Coronary artery (tissue), 2 donors: Measurements from ENCODE around the gene PRSS33.

ENCODE experiments used
- DNase-seq: peaks from one replicate; pipeline ENCODE4 v3.0.0-alpha.2; 2017; ENCODE audit warnings: low spot score
- H3K27ac ChIP-seq, 2 donors: fragments of 200-600 bp; sonication (generic); one replicate each; pipeline ENCODE4 v1.5.1; 2016 to 2019
- H3K4me3 ChIP-seq: fragments of 200-600 bp; sonication (generic); 2 replicates; pipeline ENCODE4 v1.5.1; 2016; ENCODE audit warnings: mild to moderate bottlenecking, moderate library complexity
- CTCF ChIP-seq: fragments of 200-600 bp; sonication (generic); IDR thresholded peaks from one replicate; pipeline ENCODE4 v1.5.1; 2019; ENCODE audit warnings: antibody characterized with exemption

PRSS33 gene

DNA sequence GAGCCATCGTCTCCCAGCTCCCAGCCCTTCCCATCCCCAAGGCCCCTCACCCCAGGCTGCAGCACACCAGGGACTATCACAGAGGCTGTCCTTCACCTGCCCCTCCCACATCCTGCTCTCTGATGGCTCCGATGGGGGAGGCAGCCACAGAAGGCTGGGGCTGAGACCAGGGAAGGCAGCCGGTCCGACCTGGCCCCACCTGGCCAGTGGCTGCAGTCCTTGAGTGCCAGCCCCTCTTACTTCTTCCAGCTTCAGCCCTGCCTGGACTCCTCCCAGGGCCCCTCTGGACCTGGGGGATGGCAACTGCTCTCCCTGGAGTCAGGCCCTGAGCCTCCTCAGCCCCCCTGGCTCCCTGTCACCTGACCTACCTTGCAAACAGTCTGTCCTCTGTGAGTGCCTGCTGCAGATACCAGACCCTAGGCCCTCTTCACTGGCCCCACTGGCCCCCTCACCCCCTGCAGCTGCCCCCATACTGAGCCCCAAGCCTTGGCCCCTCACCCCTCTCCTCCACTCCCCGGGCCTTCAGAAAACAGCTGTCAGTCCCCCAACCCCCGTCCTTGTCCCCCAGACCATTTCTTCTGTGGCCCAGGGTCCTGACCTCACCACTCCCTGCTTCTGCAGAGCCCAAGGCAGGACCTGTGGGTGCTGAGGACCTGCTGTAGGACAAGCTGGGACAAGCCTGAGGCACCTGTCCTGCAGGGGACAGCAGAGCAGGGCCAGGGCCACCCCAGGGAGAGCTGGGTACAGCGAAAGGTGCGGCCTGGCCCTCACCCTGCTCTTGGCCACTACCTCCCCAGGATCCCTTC, 47.5 kb downstream of the PRSS33 start:
- Histone ChIP-seq H3K4me3 (no peak overlapping the region), H3K27ac (no peak overlapping the region)
- no peak for TF ChIP-seq CTCF
- DNase-seq, result no peak

GRCh38 chr16:2738615-2739014, 48.7 kb downstream of the PRSS33 start:
- H3K27ac ChIP-seq, result no peak overlapping the region
- DNase-seq, result no peak
- no peak for TF ChIP-seq CTCF
- no peak overlapping the region for H3K4me3 ChIP-seq

DNA sequence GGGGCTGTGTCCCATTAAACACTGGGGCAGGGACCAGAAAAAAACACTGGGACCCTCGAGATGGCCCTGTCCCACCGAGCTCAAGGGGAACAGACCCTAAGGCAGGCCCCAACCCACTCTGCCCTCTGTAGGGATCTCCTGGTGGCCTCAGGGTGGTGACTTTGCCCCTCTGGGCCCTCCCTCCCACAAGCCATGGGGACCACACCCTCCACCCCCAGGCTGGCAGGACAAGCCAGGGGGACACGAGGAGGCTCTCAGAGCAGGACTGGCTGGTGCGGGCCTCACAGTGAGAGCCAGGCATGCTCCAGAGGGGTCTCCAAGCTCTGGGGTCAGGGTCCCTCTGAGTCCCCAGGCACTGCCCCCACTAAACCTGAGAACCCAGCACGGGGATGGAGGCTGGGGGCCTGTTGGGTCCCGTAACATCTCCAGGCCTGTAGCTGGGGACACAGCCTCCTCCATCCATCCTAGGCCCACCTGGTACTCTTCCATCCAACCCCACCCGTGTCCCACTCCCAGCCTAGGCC, 49.4 kb downstream of the PRSS33 start:
- no peak overlapping the region for H3K27ac ChIP-seq
- no peak overlapping the region for H3K4me3 ChIP-seq
- DNase-seq, result no peak
- TF ChIP-seq CTCF, result no peak

- DNase-seq, result no peak
- TF ChIP-seq CTCF, result no peak
Measured at GRCh38 chr16:2737238-2737605, 50.1 kb downstream of the PRSS33 start.

GRCh38 chr16:2736476-2737237, 50.7 kb downstream of the PRSS33 start:
- Histone ChIP-seq H3K27ac (no peak overlapping the region), H3K4me3 (no peak overlapping the region)
- no peak for DNase-seq
- TF ChIP-seq CTCF, result no peak

More at GRCh38 chr16:2737238-2737605, 50.1 kb downstream of the PRSS33 start:
- Histone ChIP-seq H3K4me3 (no peak overlapping the region), H3K27ac (no peak overlapping the region)

- no peak for DNase-seq
- H3K27ac ChIP-seq, result no peak overlapping the region
- TF ChIP-seq CTCF, result no peak
- no peak overlapping the region for H3K4me3 ChIP-seq
Measured at GRCh38 chr16:2734844-2735515, 52.4 kb downstream of the PRSS33 start.
